Muscle layer of colon (tissue), 2 donors: ENCODE measurements around the gene ZNF410.
"Not testable (repeated sequence)": the region's sequence is repeated elsewhere in the genome, so short reads cannot be mapped to it uniquely, and the experiment has no call there.

ENCODE experiments used
- H3K27ac ChIP-seq: one replicate; pipeline ENCODE4 v1.7.0; 2013; ENCODE audit warnings: low read depth, mild to moderate bottlenecking, low read length, moderate library complexity
- H3K27me3 ChIP-seq, 2 donors: one replicate each; pipeline ENCODE4 v1.7.0; 2013; ENCODE audit warnings: low read length in 2 of 2, mild to moderate bottlenecking in 2 of 2; ENCODE audit not compliant: insufficient read depth in 2 of 2, control insufficient read depth in 1 of 2
- H3K36me3 ChIP-seq: one replicate; pipeline ENCODE4 v1.7.0; 2013; ENCODE audit warnings: mild to moderate bottlenecking, low read length; ENCODE audit not compliant: insufficient read depth
- H3K4me1 ChIP-seq: one replicate; pipeline ENCODE4 v1.7.0; 2013; ENCODE audit warnings: mild to moderate bottlenecking, low read length; ENCODE audit not compliant: insufficient read depth
- H3K4me3 ChIP-seq, 2 donors: one replicate each; pipeline ENCODE4 v1.7.0; 2013; ENCODE audit warnings: low read length in 2 of 2, low read depth in 1 of 2, mild to moderate bottlenecking in 1 of 2, moderate library complexity in 1 of 2
- H3K9ac ChIP-seq: one replicate; pipeline ENCODE4 v1.7.0; 2013; ENCODE audit warnings: low read length
- H3K9me3 ChIP-seq: one replicate; pipeline ENCODE4 v1.7.0; 2013; ENCODE audit warnings: mild to moderate bottlenecking, low read length
- donor health status: abdominal sarcoma.
- donor health status: Adenocarcinoma of cecum.

The ZNF410 gene

GRCh38 chr14:73888460-73888725, 1.7 kb downstream of the ZNF410 start:
- no peak overlapping the region for H3K27ac ChIP-seq
- H3K9ac ChIP-seq = no peak overlapping the region
- no peaks in the 10 kb centered on the region for H3K27me3 ChIP-seq
- H3K4me3 ChIP-seq = no peak overlapping the region
- no peaks in the 10 kb centered on the region for H3K9me3 ChIP-seq
- H3K36me3 ChIP-seq = peaks cover 2% of the 10 kb centered on the region
- H3K4me1 ChIP-seq = peaks cover 30% of the 10 kb centered on the region

GRCh38 chr14:73888971-73889370, 2.3 kb downstream of the ZNF410 start:
- no peaks in the 10 kb centered on the region for H3K9me3 ChIP-seq
- H3K27ac ChIP-seq = no peak overlapping the region
- H3K9ac ChIP-seq = no peak overlapping the region
- peaks cover 30% of the 10 kb centered on the region for H3K4me1 ChIP-seq
- no peak overlapping the region for H3K4me3 ChIP-seq
- H3K27me3 ChIP-seq = no peaks in the 10 kb centered on the region
- peaks cover 8% of the 10 kb centered on the region for H3K36me3 ChIP-seq

GRCh38 chr14:73889376-73889775, 2.7 kb downstream of the ZNF410 start:
- Histone ChIP-seq H3K9me3 (no peaks in the 10 kb centered on the region), H3K27ac (no peak overlapping the region), H3K4me1 (peaks cover 30% of the 10 kb centered on the region), H3K4me3 (no peak overlapping the region), H3K9ac (no peak overlapping the region), H3K27me3 (no peaks in the 10 kb centered on the region), H3K36me3 (peaks cover 11% of the 10 kb centered on the region)

- not testable (repeated sequence) for H3K27ac ChIP-seq, H3K9ac ChIP-seq, H3K4me3 ChIP-seq, H3K4me1 ChIP-seq, H3K27me3 ChIP-seq, H3K9me3 ChIP-seq
- H3K36me3 ChIP-seq = peaks cover 49% of the 10 kb centered on the region
These were observed 7.6 kb downstream of the ZNF410 start for GRCh38 chr14:73894180-73894687.

- Histone ChIP-seq H3K9me3 (no peaks in the 10 kb centered on the region), H3K9ac (no peak overlapping the region), H3K4me3 (no peak overlapping the region), H3K27me3 (no peaks in the 10 kb centered on the region), H3K4me1 (no peaks in the 10 kb centered on the region), H3K36me3 (peaks cover 49% of the 10 kb centered on the region), H3K27ac (no peak overlapping the region)
These were observed 9.3 kb downstream of the ZNF410 start for GRCh38 chr14:73895939-73896338.

GRCh38 chr14:73896521-73896920, 9.9 kb downstream of the ZNF410 start:
- Histone ChIP-seq H3K9me3 (no peaks in the 10 kb centered on the region), H3K27ac (no peak overlapping the region), H3K4me3 (no peak overlapping the region), H3K4me1 (no peaks in the 10 kb centered on the region), H3K27me3 (no peaks in the 10 kb centered on the region), H3K9ac (no peak overlapping the region), H3K36me3 (peaks cover 49% of the 10 kb centered on the region)

GRCh38 chr14:73903028-73903427, 16.4 kb downstream of the ZNF410 start:
- Histone ChIP-seq H3K9me3 (no peaks in the 10 kb centered on the region), H3K27me3 (no peaks in the 10 kb centered on the region), H3K9ac (no peak overlapping the region), H3K36me3 (peaks cover 51% of the 10 kb centered on the region), H3K4me1 (no peaks in the 10 kb centered on the region), H3K4me3 (no peak overlapping the region), H3K27ac (no peak overlapping the region)

- no peaks in the 10 kb centered on the region for H3K4me1 ChIP-seq
- no peak overlapping the region for H3K4me3 ChIP-seq
- peaks cover 69% of the 10 kb centered on the region for H3K36me3 ChIP-seq
- no peaks in the 10 kb centered on the region for H3K9me3 ChIP-seq
- H3K9ac ChIP-seq = no peak overlapping the region
- no peaks in the 10 kb centered on the region for H3K27me3 ChIP-seq
- H3K27ac ChIP-seq = no peak overlapping the region
These were observed 23.0 kb downstream of the ZNF410 start for GRCh38 chr14:73909681-73910080.

- no peaks in the 10 kb centered on the region for H3K4me1 ChIP-seq
- H3K4me3 ChIP-seq = no peak overlapping the region
- H3K27ac ChIP-seq = no peak overlapping the region
- no peak overlapping the region for H3K9ac ChIP-seq
- H3K36me3 ChIP-seq = peaks cover 43% of the 10 kb centered on the region
- H3K9me3 ChIP-seq = no peaks in the 10 kb centered on the region
- no peaks in the 10 kb centered on the region for H3K27me3 ChIP-seq
These were observed 26.6 kb downstream of the ZNF410 start for GRCh38 chr14:73913256-73913655.

GRCh38 chr14:73916324-73916723, 29.7 kb downstream of the ZNF410 start:
- Histone ChIP-seq H3K4me3 (no peak overlapping the region), H3K27ac (peak overlapping the region; percentile 31), H3K4me1 (no peaks in the 10 kb centered on the region), H3K9me3 (no peaks in the 10 kb centered on the region), H3K9ac (no peak overlapping the region), H3K36me3 (peaks cover 46% of the 10 kb centered on the region), H3K27me3 (no peaks in the 10 kb centered on the region)

- not testable (repeated sequence) for H3K27ac ChIP-seq, H3K9me3 ChIP-seq, H3K9ac ChIP-seq, H3K27me3 ChIP-seq, H3K4me1 ChIP-seq, H3K4me3 ChIP-seq
- peaks cover 53% of the 10 kb centered on the region for H3K36me3 ChIP-seq
These were observed 32.8 kb downstream of the ZNF410 start for GRCh38 chr14:73919457-73919856.

- Histone ChIP-seq H3K9me3 (no peaks in the 10 kb centered on the region), H3K27ac (no peak overlapping the region), H3K4me1 (no peaks in the 10 kb centered on the region), H3K36me3 (peaks cover 68% of the 10 kb centered on the region), H3K27me3 (no peaks in the 10 kb centered on the region), H3K4me3 (no peak overlapping the region), H3K9ac (no peak overlapping the region)
These were observed 37.7 kb downstream of the ZNF410 start for GRCh38 chr14:73924337-73924736.
